H1 (cell line): ENCODE results near the gene NDUFA9. TPM values are rescaled to one million over a fixed set of nuclear protein-coding genes. Genes with fewer than 3 reads are reported as not detected.
A peak's percentile ranks its signal among the peaks of the same experiment; 100 is the strongest.

Experiments used
- CHD7 ChIP-seq: fragments of 300-600 bp; sonication (generic); IDR thresholded peaks from 2 replicates; pipeline ENCODE4 v1.7.1; 2012; ENCODE audit warnings: low read length, moderate library complexity, mild to moderate bottlenecking, inconsistent platforms; ENCODE audit not compliant: insufficient replicate concordance
- JUND ChIP-seq: IDR thresholded peaks from 2 replicates; pipeline ENCODE4 v1.6.1; 2011; ENCODE audit warnings: mild to moderate bottlenecking, improper control_type of control experiment, low read length
- KDM4A ChIP-seq: IDR thresholded peaks from one replicate; pipeline ENCODE4 v1.7.1; 2012; ENCODE audit warnings: low read depth, mild to moderate bottlenecking, moderate library complexity, low read length, inconsistent platforms; ENCODE audit not compliant: severe bottlenecking
- POLR2A ChIP-seq, 2 experiments: IDR thresholded peaks; 1 replicate in 1 of 2; 2 replicates in 1 of 2; pipeline ENCODE4 v1.6.1; 2011; ENCODE audit warnings: low read depth in 2 of 2, low read length in 2 of 2, mild to moderate bottlenecking in 2 of 2; ENCODE audit errors: control extremely low read depth in 1 of 2
- SAP30 ChIP-seq: fragments of 300-600 bp; sonication (generic); IDR thresholded peaks from 2 replicates; pipeline ENCODE4 v1.7.1; 2012; ENCODE audit warnings: low read length, moderate library complexity, mild to moderate bottlenecking, inconsistent platforms; ENCODE audit not compliant: insufficient read depth, insufficient replicate concordance
- SIN3A ChIP-seq, 2 experiments: IDR thresholded peaks in 1 of 2; conservative IDR thresholded peaks in 1 of 2; 2 replicates each; pipeline ENCODE4 v1.6.1; 2011 to 2012; ENCODE audit warnings: low read length in 2 of 2, improper control_type of control experiment in 1 of 2, low read depth in 1 of 2, mild to moderate bottlenecking in 1 of 2
- SP1 ChIP-seq: IDR thresholded peaks from 2 replicates; pipeline ENCODE4 v1.6.1; 2011; ENCODE audit warnings: low read depth, low read length
- SRF ChIP-seq: IDR thresholded peaks from 2 replicates; pipeline ENCODE4 v1.6.1; 2011; ENCODE audit warnings: mild to moderate bottlenecking, low read depth, low read length, moderate library complexity
- USF2 ChIP-seq: IDR thresholded peaks from 2 replicates; pipeline ENCODE4 v1.6.1; 2011; ENCODE audit warnings: low read length, improper control_type of control experiment
- polyA plus RNA-seq, 7 experiments: library from polyadenylated mRNA; depleted of rRNA in 3 of 7; stranded (reverse) in 5 of 7; unstranded in 2 of 7; fragments of >200 nt in 5 of 7; fragments of 200-250 nt in 2 of 7; gene quantifications; 1 replicate in 5 of 7; 2 replicates in 1 of 7; 4 replicates in 1 of 7; pipeline versions ENCODE4 v1.2.1 to v1.2.3, GENCODE V29; 2011 to 2013; ENCODE audit warnings: missing spikeins in 2 of 7, mixed read lengths in 2 of 7
- total RNA-seq: library from RNA; stranded (reverse); fragmentation: NEBNext Ultra II Directional; extraction: Animal tissue kit (Norgen Biotek cat#: 25700); gene quantifications from 2 replicates; pipeline ENCODE4 v1.2.1, GENCODE V29; 2021

Gene NDUFA9
- total and polyA plus RNA-seq, 2 of the 8 experiments (the other 6 are each of a cell fraction or from before 2014, with no cell fraction given), result 50.2 to 67.0 TPM

DNA sequence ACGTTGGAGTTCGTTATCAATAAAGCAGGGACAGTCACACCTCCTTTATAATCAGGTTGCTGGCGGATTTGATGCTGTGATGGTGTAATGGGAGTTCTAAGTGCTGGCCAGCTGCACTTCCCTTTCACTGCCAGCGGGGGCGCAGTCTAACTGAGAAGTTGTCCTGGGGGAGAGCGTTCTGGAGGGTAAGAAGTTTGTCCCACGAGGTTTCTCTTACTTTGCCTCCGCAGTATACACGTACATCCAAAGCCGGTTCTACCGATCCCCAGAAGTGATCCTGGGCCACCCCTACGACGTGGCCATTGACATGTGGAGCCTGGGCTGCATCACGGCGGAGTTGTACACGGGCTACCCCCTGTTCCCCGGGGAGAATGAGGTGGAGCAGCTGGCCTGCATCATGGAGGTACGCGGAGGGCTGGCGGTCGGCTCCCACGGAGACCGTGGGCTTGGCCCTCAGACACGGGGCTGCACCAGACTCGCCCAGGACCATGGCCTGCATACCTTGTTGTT lies 44.2 kb upstream of the NDUFA9 start (continued):
- TF ChIP-seq CHD7 (no peak), SAP30 (peak; percentile 72), SIN3A (conservative IDR thresholded peaks at IDR 0.05 in 1 of 2, IDR thresholded peaks at IDR 0.05 in 1 of 2; ENCODE audit: low read depth in 1 of 2, low read length in 2 of 2) (peak; percentile 67 to 83; a peak in 2 of 4 replicates), SP1 (no peak), POLR2A (IDR thresholded peaks at IDR 0.05; ENCODE audit: control extremely low read depth in 1 of 2, low read depth in 2 of 2, low read length in 2 of 2) (peak in 1 of 2 experiments; percentile 55; a peak in 2 of 3 replicates), USF2 (no peak), KDM4A (peak; percentile 85), JUND (no peak), SRF (no peak)
